Fibroblast of lung (primary cell): ENCODE results near the gene KLK13. TPM values are rescaled to one million over a fixed set of nuclear protein-coding genes. Genes with fewer than 3 reads are reported as not detected.

Experiments
- DNase-seq, 2 donors: peaks; one replicate each; pipeline versions ENCODE4 v3.0.0 to v3.0.0-alpha.2; 2010; ENCODE audit warnings: low read depth in 2 of 2
- H2AFZ ChIP-seq: 2 replicates; pipeline ENCODE4 v1.5.1; 2012; ENCODE audit warnings: low read length, control low read depth, inconsistent platforms
- H3K27ac ChIP-seq: 2 replicates; pipeline ENCODE4 v1.5.1; 2011; ENCODE audit warnings: low read length, control low read depth; ENCODE audit not compliant: insufficient read depth
- H3K27me3 ChIP-seq: 2 replicates; pipeline ENCODE4 v1.5.1; 2011; ENCODE audit warnings: mild to moderate bottlenecking, low read length; ENCODE audit not compliant: control insufficient read depth, insufficient read depth
- H3K36me3 ChIP-seq: 2 replicates; pipeline ENCODE4 v1.5.1; 2011; ENCODE audit warnings: low read length; ENCODE audit not compliant: control insufficient read depth, insufficient read depth
- H3K4me1 ChIP-seq: 2 replicates; pipeline ENCODE4 v1.5.1; 2011; ENCODE audit warnings: low read length; ENCODE audit not compliant: control insufficient read depth, insufficient read depth; ENCODE audit errors: extremely low read depth
- H3K4me2 ChIP-seq: 2 replicates; pipeline ENCODE4 v1.5.1; 2011; ENCODE audit warnings: low read length, control low read depth; ENCODE audit not compliant: insufficient read depth; ENCODE audit errors: extremely low read depth
- H3K4me3 ChIP-seq, 4 experiments: fragments of 200-600 bp in 1 of 4; sonication (generic) in 1 of 4; replicated peaks in 1 of 4; 2 replicates each; pipeline ENCODE4 v1.5.1; 2011 to 2016; ENCODE audit warnings: low read length in 4 of 4, low read depth in 3 of 4, mild to moderate bottlenecking in 3 of 4, control low read depth in 2 of 4, inconsistent platforms in 1 of 4, mixed read lengths in 1 of 4; ENCODE audit not compliant: insufficient read depth in 1 of 4; ENCODE audit errors: control extremely low read depth in 1 of 4
- H3K79me2 ChIP-seq: 2 replicates; pipeline ENCODE4 v1.5.1; 2012; ENCODE audit warnings: mild to moderate bottlenecking, low read length, inconsistent platforms; ENCODE audit not compliant: control insufficient read depth, insufficient read depth
- H3K9ac ChIP-seq: 2 replicates; pipeline ENCODE4 v1.5.1; 2011; ENCODE audit warnings: mild to moderate bottlenecking, low read length, control low read depth; ENCODE audit not compliant: insufficient read depth
- H3K9me3 ChIP-seq: 2 replicates; pipeline ENCODE4 v1.5.1; 2012; ENCODE audit warnings: low read depth, low read length; ENCODE audit not compliant: control insufficient read depth, insufficient read depth
- H4K20me1 ChIP-seq: 2 replicates; pipeline ENCODE4 v1.5.1; 2011; ENCODE audit warnings: low read length; ENCODE audit not compliant: control insufficient read depth, insufficient read depth; ENCODE audit errors: extremely low read depth
- EZH2 ChIP-seq: IDR thresholded peaks from 2 replicates; pipeline ENCODE4 v1.5.1; 2012; ENCODE audit warnings: low read length, control low read depth, mild to moderate bottlenecking; ENCODE audit errors: missing control alignments
- polyA plus RNA-seq, 2 donors: library from polyadenylated mRNA; depleted of rRNA in 1 of 2; stranded (reverse) in 1 of 2; unstranded in 1 of 2; fragments of >200 nt; gene quantifications; 2 replicates each; pipeline ENCODE4 v1.2.1, GENCODE V29; 2011 to 2012; ENCODE audit warnings: missing spikeins in 1 of 2
- total RNA-seq: library from RNA; depleted of rRNA; stranded (reverse); fragments of >200 nt; gene quantifications from 2 replicates; pipeline ENCODE4 v1.2.1, GENCODE V29; 2014
- TF ChIP-seq, protein P1 (sequence below), 2 donors: IDR thresholded peaks in 1 of 2; conservative IDR thresholded peaks in 1 of 2; 1 replicate in 1 of 2; 2 replicates in 1 of 2; pipeline ENCODE4 v1.5.1; 2011 to 2012; ENCODE audit warnings: low read length in 2 of 2, control low read depth in 1 of 2, inconsistent platforms in 1 of 2, low read depth in 1 of 2, mild to moderate bottlenecking in 1 of 2

The KLK13 gene
- total and polyA plus RNA-seq, 2 donors (not counting 1 experiment from before 2014, with no cell fraction given), result not detected

DNA sequence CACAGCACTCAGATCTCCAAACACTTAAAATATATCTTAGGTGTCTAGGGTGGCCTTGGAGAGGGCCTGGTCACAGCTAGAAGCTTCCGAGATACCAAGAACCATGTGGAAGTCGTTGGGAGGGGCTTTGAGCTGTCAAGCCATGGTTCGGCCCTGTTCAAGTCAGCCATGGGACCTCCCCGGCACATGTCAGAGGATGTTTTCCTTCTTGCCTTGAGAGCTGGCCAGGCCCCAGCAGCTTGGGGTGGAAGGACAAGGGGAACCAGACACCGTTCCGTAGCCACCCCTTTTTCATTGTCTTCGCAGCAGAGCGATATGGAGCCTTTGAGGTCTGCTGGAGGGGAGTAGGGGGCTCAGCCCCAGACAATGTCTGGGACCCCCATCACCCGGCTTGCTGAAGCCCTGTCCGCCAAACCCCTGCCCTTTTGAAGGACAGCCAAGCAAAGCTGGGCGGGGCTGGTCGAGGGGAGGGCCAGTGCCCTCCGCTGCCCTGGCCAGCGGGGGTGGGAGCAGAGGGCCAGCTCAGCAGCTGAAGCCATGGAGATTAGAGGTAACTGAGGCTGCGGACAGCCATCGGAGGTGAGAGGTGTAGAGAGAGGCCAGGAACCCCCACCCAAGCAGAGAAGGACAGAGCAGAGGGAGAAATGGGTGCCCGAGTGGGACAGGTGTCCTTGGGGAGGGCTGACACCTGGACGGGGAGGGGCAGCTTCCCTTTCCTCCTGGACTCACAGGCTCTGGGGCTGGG lies 38.9 kb downstream of the KLK13 start:
- H3K79me2 ChIP-seq, result no peaks in the 10 kb centered on the region
- no peak overlapping the region for H3K4me3 ChIP-seq
- no peak overlapping the region for H3K4me2 ChIP-seq
- no peaks in the 10 kb centered on the region for H3K4me1 ChIP-seq
- H2AFZ ChIP-seq, result no peak overlapping the region
- H4K20me1 ChIP-seq, result no peaks in the 10 kb centered on the region
- no peak overlapping the region for H3K9ac ChIP-seq
- no peak for DNase-seq
- no peaks in the 10 kb centered on the region for H3K27me3 ChIP-seq
- H3K27ac ChIP-seq, result no peak overlapping the region
- H3K9me3 ChIP-seq, result no peaks in the 10 kb centered on the region
- TF ChIP-seq, protein P1, sequence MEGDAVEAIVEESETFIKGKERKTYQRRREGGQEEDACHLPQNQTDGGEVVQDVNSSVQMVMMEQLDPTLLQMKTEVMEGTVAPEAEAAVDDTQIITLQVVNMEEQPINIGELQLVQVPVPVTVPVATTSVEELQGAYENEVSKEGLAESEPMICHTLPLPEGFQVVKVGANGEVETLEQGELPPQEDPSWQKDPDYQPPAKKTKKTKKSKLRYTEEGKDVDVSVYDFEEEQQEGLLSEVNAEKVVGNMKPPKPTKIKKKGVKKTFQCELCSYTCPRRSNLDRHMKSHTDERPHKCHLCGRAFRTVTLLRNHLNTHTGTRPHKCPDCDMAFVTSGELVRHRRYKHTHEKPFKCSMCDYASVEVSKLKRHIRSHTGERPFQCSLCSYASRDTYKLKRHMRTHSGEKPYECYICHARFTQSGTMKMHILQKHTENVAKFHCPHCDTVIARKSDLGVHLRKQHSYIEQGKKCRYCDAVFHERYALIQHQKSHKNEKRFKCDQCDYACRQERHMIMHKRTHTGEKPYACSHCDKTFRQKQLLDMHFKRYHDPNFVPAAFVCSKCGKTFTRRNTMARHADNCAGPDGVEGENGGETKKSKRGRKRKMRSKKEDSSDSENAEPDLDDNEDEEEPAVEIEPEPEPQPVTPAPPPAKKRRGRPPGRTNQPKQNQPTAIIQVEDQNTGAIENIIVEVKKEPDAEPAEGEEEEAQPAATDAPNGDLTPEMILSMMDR (conservative IDR thresholded peaks at IDR 0.05 in 1 of 2, IDR thresholded peaks at IDR 0.05 in 1 of 2; ENCODE audit: low read depth in 1 of 2, low read length in 2 of 2), result no peak
- TF ChIP-seq EZH2, result no peak
- no peaks in the 10 kb centered on the region for H3K36me3 ChIP-seq

DNA sequence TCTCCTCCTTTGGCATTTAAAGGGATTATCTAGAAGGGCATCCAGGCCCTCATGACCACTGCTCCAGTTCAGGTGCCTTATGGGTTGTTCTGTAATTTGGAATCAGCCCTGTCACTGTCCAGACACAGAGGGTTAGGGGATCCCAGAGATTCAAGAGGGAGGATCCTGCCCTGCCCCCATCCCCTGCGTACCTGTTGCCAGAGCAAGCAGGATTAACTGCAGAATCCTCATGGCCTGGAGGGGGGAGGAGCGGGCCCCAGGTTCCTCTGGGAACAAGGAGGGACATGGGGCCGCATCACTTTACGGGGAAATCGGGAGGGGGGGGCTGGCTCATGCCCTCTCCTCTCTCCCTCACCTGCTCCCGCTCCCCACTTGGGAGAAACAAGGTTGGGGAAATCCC lies 39.5 kb downstream of the KLK13 start:
- no peak for DNase-seq

DNA sequence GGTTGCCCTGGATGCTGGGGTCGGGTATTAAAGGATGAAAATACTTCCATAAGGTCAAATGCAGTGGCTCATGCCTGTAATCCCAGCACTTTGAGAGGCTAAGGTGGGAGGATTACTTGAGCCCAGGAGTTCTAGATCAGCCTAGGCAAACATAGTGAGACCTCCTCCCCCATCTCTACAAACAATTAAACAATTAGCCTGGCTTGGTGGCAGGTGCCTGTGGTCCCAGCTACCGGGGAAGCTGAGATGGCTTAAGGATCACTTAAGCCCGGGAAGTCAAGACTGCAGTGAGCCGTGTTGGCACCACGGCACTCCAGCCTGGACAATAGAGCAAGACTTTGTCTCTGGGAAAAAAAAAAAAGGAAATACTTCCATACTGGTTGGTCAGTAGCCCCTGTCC lies 40.0 kb downstream of the KLK13 start:
- no peak for DNase-seq
- Histone ChIP-seq H3K27me3 (no peaks in the 10 kb centered on the region), H3K9me3 (no peaks in the 10 kb centered on the region), H3K79me2 (no peaks in the 10 kb centered on the region), H3K9ac (no peak overlapping the region), H3K36me3 (no peaks in the 10 kb centered on the region), H4K20me1 (no peaks in the 10 kb centered on the region), H3K4me1 (no peaks in the 10 kb centered on the region), H2AFZ (no peak overlapping the region), H3K4me3 (no peak overlapping the region), H3K4me2 (no peak overlapping the region), H3K27ac (no peak overlapping the region)
- TF ChIP-seq EZH2, result no peak
- TF ChIP-seq, protein P1 (conservative IDR thresholded peaks at IDR 0.05 in 1 of 2, IDR thresholded peaks at IDR 0.05 in 1 of 2; ENCODE audit: low read depth in 1 of 2, low read length in 2 of 2), result no peak

More for the DNA sequence above, 39.5 kb downstream of the KLK13 start:
- Histone ChIP-seq H2AFZ (no peak overlapping the region), H3K79me2 (no peaks in the 10 kb centered on the region), H3K4me1 (no peaks in the 10 kb centered on the region), H3K9me3 (no peaks in the 10 kb centered on the region), H3K4me3 (no peak overlapping the region), H3K27ac (no peak overlapping the region), H3K9ac (no peak overlapping the region), H3K27me3 (no peaks in the 10 kb centered on the region), H3K36me3 (no peaks in the 10 kb centered on the region), H4K20me1 (no peaks in the 10 kb centered on the region), H3K4me2 (no peak overlapping the region)
- TF ChIP-seq EZH2, result no peak
- TF ChIP-seq, protein P1 (conservative IDR thresholded peaks at IDR 0.05 in 1 of 2, IDR thresholded peaks at IDR 0.05 in 1 of 2; ENCODE audit: low read depth in 1 of 2, low read length in 2 of 2), result no peak
